Activated CD4-positive, CD25-positive, alpha-beta regulatory T cell treated with anti-CD3 and anti-CD28 coated beads, Interleukin-2, amount 50 U/mL, for 24 hours (primary cell): Measurements from ENCODE around the gene GSE1.

Experiments
- ATAC-seq, 2 donors: fragments of 150-1000 bp; cut with Tn5 transposase; one replicate each; pipeline ENCODE4 v1.10.0; 2021; ENCODE audit warnings: mild to moderate bottlenecking in 1 of 2, moderate library complexity in 1 of 2

The GSE1 gene

GRCh38 chr16:85574672-85575475 lies 38.2 kb upstream of the GSE1 start:
- ATAC-seq, result no peak

GRCh38 chr16:85575920-85576319 lies 37.2 kb upstream of the GSE1 start:
- ATAC-seq, result no peak

- ATAC-seq, result no peak
Observed at GRCh38 chr16:85576944-85577343, 36.2 kb upstream of the GSE1 start.

GRCh38 chr16:85577899-85578598 lies 35.1 kb upstream of the GSE1 start:
- ATAC-seq, result no peak

GRCh38 chr16:85578599-85578948 lies 34.5 kb upstream of the GSE1 start:
- ATAC-seq, result no peak

- ATAC-seq, result no peak
Observed at GRCh38 chr16:85579191-85579590, 33.9 kb upstream of the GSE1 start.

- ATAC-seq, result no peak
Observed at GRCh38 chr16:85579923-85580580, 33.1 kb upstream of the GSE1 start.

- ATAC-seq, result no peak
Observed at GRCh38 chr16:85580684-85581083, 32.4 kb upstream of the GSE1 start.

GRCh38 chr16:85582229-85582991 lies 30.7 kb upstream of the GSE1 start:
- no peak for ATAC-seq

GRCh38 chr16:85583491-85584181 lies 29.5 kb upstream of the GSE1 start:
- ATAC-seq, result no peak

GRCh38 chr16:85584267-85584666 lies 28.9 kb upstream of the GSE1 start:
- ATAC-seq, result no peak

GRCh38 chr16:85584819-85585282 lies 28.3 kb upstream of the GSE1 start:
- ATAC-seq, result no peak

- no peak for ATAC-seq
Observed at GRCh38 chr16:85585711-85586110, 27.4 kb upstream of the GSE1 start.

- ATAC-seq, result no peak
Observed at GRCh38 chr16:85586380-85587104, 26.6 kb upstream of the GSE1 start.

GRCh38 chr16:85587762-85588556 lies 25.2 kb upstream of the GSE1 start:
- ATAC-seq, result no peak

GRCh38 chr16:85588562-85589503 lies 24.3 kb upstream of the GSE1 start:
- no peak for ATAC-seq

- no peak for ATAC-seq
Observed at GRCh38 chr16:85589688-85590505, 23.2 kb upstream of the GSE1 start.

- ATAC-seq, result no peak
Observed at GRCh38 chr16:85590506-85590832, 22.7 kb upstream of the GSE1 start.

- no peak for ATAC-seq
Observed at GRCh38 chr16:85591381-85591780, 21.7 kb upstream of the GSE1 start.
